ENCODE results near the gene FLYWCH1.

The FLYWCH1 gene

GRCh38 chr16:2911638-2912329 is at the start of gene FLYWCH1:
FLYWCH1 (plus strand) TSS chr16:2911931; CDS start chr16:2929686, 17,755 bp downstream.
- peak; percentile 99 for DNase-seq (ENCODE audit: low read depth in 2 of 2)

- DNase-seq (ENCODE audit: low read depth in 2 of 2): no peak
Measured at GRCh38 chr16:2865651-2866050, 46.1 kb upstream of the FLYWCH1 start.

GRCh38 chr16:2866431-2866830 is 45.3 kb upstream of the FLYWCH1 start:
- no peak for DNase-seq (ENCODE audit: low read depth in 2 of 2)

GRCh38 chr16:2867661-2867986 is 44.1 kb upstream of the FLYWCH1 start:
- DNase-seq (ENCODE audit: low read depth in 2 of 2): no peak

- DNase-seq (ENCODE audit: low read depth in 2 of 2): peak; percentile 94 to 98
Measured at GRCh38 chr16:2867987-2868789, 43.5 kb upstream of the FLYWCH1 start.

GRCh38 chr16:2871926-2872325 is 39.8 kb upstream of the FLYWCH1 start:
- DNase-seq (ENCODE audit: low read depth in 2 of 2): no peak

GRCh38 chr16:2874032-2874911 is 37.5 kb upstream of the FLYWCH1 start:
- no peak for DNase-seq (ENCODE audit: low read depth in 2 of 2)

GRCh38 chr16:2874912-2875362 is 36.8 kb upstream of the FLYWCH1 start:
- DNase-seq (ENCODE audit: low read depth in 2 of 2): peak; percentile 50 to 61

- DNase-seq (ENCODE audit: low read depth in 2 of 2): no peak
Measured at GRCh38 chr16:2879854-2880508, 31.8 kb upstream of the FLYWCH1 start.

GRCh38 chr16:2881783-2882649 is 29.7 kb upstream of the FLYWCH1 start:
- DNase-seq (ENCODE audit: low read depth in 2 of 2): peak in 1 of 2 donors; percentile 14

GRCh38 chr16:2882650-2883457 is 28.9 kb upstream of the FLYWCH1 start, which contains the start of gene FLYWCH2:
FLYWCH2 (plus strand) TSS chr16:2883215; CDS start chr16:2896450, 13,235 bp downstream.
- DNase-seq (ENCODE audit: low read depth in 2 of 2): peak; percentile 99

GRCh38 chr16:2883458-2883908 is 28.2 kb upstream of the FLYWCH1 start:
- no peak for DNase-seq (ENCODE audit: low read depth in 2 of 2)

GRCh38 chr16:2884041-2884451 is 27.7 kb upstream of the FLYWCH1 start:
- no peak for DNase-seq (ENCODE audit: low read depth in 2 of 2)

GRCh38 chr16:2894231-2894630 is 17.5 kb upstream of the FLYWCH1 start:
- DNase-seq (ENCODE audit: low read depth in 2 of 2): no peak

GRCh38 chr16:2895813-2896212 is 15.9 kb upstream of the FLYWCH1 start:
- no peak for DNase-seq (ENCODE audit: low read depth in 2 of 2)

- no peak for DNase-seq (ENCODE audit: low read depth in 2 of 2)
Measured at GRCh38 chr16:2896480-2897010, 15.2 kb upstream of the FLYWCH1 start.

- no peak for DNase-seq (ENCODE audit: low read depth in 2 of 2)
Measured at GRCh38 chr16:2897110-2897509, 14.6 kb upstream of the FLYWCH1 start.

GRCh38 chr16:2898831-2899563 is 12.7 kb upstream of the FLYWCH1 start:
- DNase-seq (ENCODE audit: low read depth in 2 of 2): no peak

Measured in activated CD4-positive, alpha-beta T cell treated with anti-CD3 and anti-CD28 coated beads for 24 hours (primary cell).